ENCODE results near the gene ECI1.

- TF ChIP-seq CTCF (IDR thresholded peaks at IDR 0.05; ENCODE audit: poor library complexity): no peak
- TF ChIP-seq EZH2 (IDR thresholded peaks at IDR 0.05; ENCODE audit: borderline replicate concordance): no peak
These were observed 60.0 kb downstream of the ECI1 start for GRCh38 chr16:2191446-2191706.

All from hepatocyte (in vitro differentiated cells).